Lower leg skin (tissue), 3 donors: ENCODE results near the gene CFAP161.

Source experiments
- CTCF ChIP-seq, 3 donors: fragments of 450-650 bp; IDR thresholded peaks; one replicate each; pipeline ENCODE4 v1.5.1; 2016; ENCODE audit warnings: antibody characterized with exemption in 3 of 3, mild to moderate bottlenecking in 3 of 3, moderate library complexity in 2 of 3
- POLR2A ChIP-seq, 2 donors: fragments of 450-650 bp; IDR thresholded peaks; one replicate each; pipeline ENCODE4 v1.6.1; 2016 to 2017; ENCODE audit warnings: antibody characterized with exemption in 2 of 2, mild to moderate bottlenecking in 1 of 2, moderate library complexity in 1 of 2

- TF ChIP-seq CTCF (IDR thresholded peaks at IDR 0.05) (no peak), POLR2A (IDR thresholded peaks at IDR 0.05) (no peak)
These were observed 34.1 kb downstream of the CFAP161 start for GRCh38 chr15:81168131-81168526.
